ENCODE data around the gene PPP1R1B.

- TF ChIP-seq CTCF (conservative IDR thresholded peaks at IDR 0.05; ENCODE audit: low read depth, low read length), result no peak
- no peak for TF ChIP-seq EZH2 (IDR thresholded peaks at IDR 0.05; ENCODE audit: borderline replicate concordance, low read depth, low read length, poor library complexity, severe bottlenecking)
These were observed 39.0 kb downstream of the PPP1R1B start for GRCh38 chr17:39665642-39666224.
